ENCODE results near the gene CYP3A5. TPM values are rescaled to one million over a fixed set of nuclear protein-coding genes. Genes with fewer than 3 reads are reported as not detected.
"Not testable (repeated sequence)": the region's sequence is repeated elsewhere in the genome, so short reads cannot be mapped to it uniquely, and the experiment has no call there.

CYP3A5 gene
- total RNA-seq, 2 donors from 2014 or later: 0.38 to 0.42 TPM

- Histone ChIP-seq H3K27ac (ENCODE audit: low read depth, low read length) (no peak overlapping the region), H3K27me3 (ENCODE audit: control insufficient read depth, insufficient read depth, low read length, poor library complexity, severe bottlenecking) (no peaks in the 10 kb centered on the region), H3K4me1 (ENCODE audit: control insufficient read depth, insufficient read depth, low read length) (peaks cover 1% of the 10 kb centered on the region), H3K36me3 (ENCODE audit: control insufficient read depth, insufficient read depth, low read length) (no peaks in the 10 kb centered on the region), H3K4me3 (ENCODE audit: low read length) (no peak overlapping the region), H3K9me3 (ENCODE audit: control insufficient read depth, low read length) (no peaks in the 10 kb centered on the region), H3K9ac (ENCODE audit: extremely low read depth, low read length, poor library complexity, severe bottlenecking) (no peak overlapping the region)
- Mint-ChIP-seq H3K4me3 (no peak overlapping the region), H3K36me3 (ENCODE audit: low read depth) (no peaks in the 10 kb centered on the region), H3K27me3 (ENCODE audit: insufficient read depth) (peaks cover 13% of the 10 kb centered on the region), H3K4me1 (peaks cover 18% of the 10 kb centered on the region), H3K27ac (no peak overlapping the region), H3K9me3 (no peaks in the 10 kb centered on the region)
- 54 to 72% methylated on average over 3 to 5 of the region's 5 CpGs for WGBS, 2 experiments (ENCODE audit: insufficient coverage in 1 of 2, insufficient read length in 1 of 2)
- TF ChIP-seq CTCF (conservative IDR thresholded peaks at IDR 0.05): no peak
- DNase-seq: no peak
Measured at GRCh38 chr7:99699946-99700345, 20.1 kb upstream of the CYP3A5 start.

GRCh38 chr7:99698867-99699730 is 19.3 kb upstream of the CYP3A5 start:
- H3K27ac ChIP-seq (ENCODE audit: low read depth, low read length); DNase-seq; H3K4me1 ChIP-seq (ENCODE audit: control insufficient read depth, insufficient read depth, low read length); H3K9ac ChIP-seq (ENCODE audit: extremely low read depth, low read length, poor library complexity, severe bottlenecking); H3K36me3 ChIP-seq (ENCODE audit: control insufficient read depth, insufficient read depth, low read length); H3K9me3 ChIP-seq (ENCODE audit: control insufficient read depth, low read length); H3K27ac Mint-ChIP-seq; H3K9me3 Mint-ChIP-seq; H3K36me3 Mint-ChIP-seq (ENCODE audit: low read depth); H3K4me3 Mint-ChIP-seq; H3K4me3 ChIP-seq (ENCODE audit: low read length); H3K27me3 ChIP-seq (ENCODE audit: control insufficient read depth, insufficient read depth, low read length, poor library complexity, severe bottlenecking): not testable (repeated sequence)
- Mint-ChIP-seq H3K4me1 (peaks cover 25% of the 10 kb centered on the region), H3K27me3 (ENCODE audit: insufficient read depth) (peaks cover 13% of the 10 kb centered on the region)
- 10 to 47% methylated on average over 2 to 5 of the region's 6 CpGs for WGBS, 2 experiments (ENCODE audit: insufficient coverage in 1 of 2, insufficient read length in 1 of 2)

- TF ChIP-seq CTCF (conservative IDR thresholded peaks at IDR 0.05): no peak
- Mint-ChIP-seq H3K4me1 (peaks cover 38% of the 10 kb centered on the region), H3K36me3 (ENCODE audit: low read depth) (no peaks in the 10 kb centered on the region), H3K9me3 (peaks cover 12% of the 10 kb centered on the region), H3K27me3 (ENCODE audit: insufficient read depth) (no peaks in the 10 kb centered on the region), H3K27ac (no peak overlapping the region), H3K4me3 (no peak overlapping the region)
- WGBS, 2 experiments (ENCODE audit: insufficient coverage in 1 of 2, insufficient read length in 1 of 2): 85 to 100% methylated on average over 1 of the region's 1 CpG
- H3K9me3 ChIP-seq (ENCODE audit: control insufficient read depth, low read length): no peaks in the 10 kb centered on the region
- peaks cover 18% of the 10 kb centered on the region for H3K4me1 ChIP-seq (ENCODE audit: control insufficient read depth, insufficient read depth, low read length)
- H3K27ac ChIP-seq (ENCODE audit: low read depth, low read length): no peak overlapping the region
- H3K4me3 ChIP-seq (ENCODE audit: low read length): no peak overlapping the region
- H3K9ac ChIP-seq (ENCODE audit: extremely low read depth, low read length, poor library complexity, severe bottlenecking): no peak overlapping the region
- H3K27me3 ChIP-seq (ENCODE audit: control insufficient read depth, insufficient read depth, low read length, poor library complexity, severe bottlenecking): no peaks in the 10 kb centered on the region
- no peak for DNase-seq
- H3K36me3 ChIP-seq (ENCODE audit: control insufficient read depth, insufficient read depth, low read length): no peaks in the 10 kb centered on the region
Measured at GRCh38 chr7:99694912-99695304, 15.1 kb upstream of the CYP3A5 start.

Data from endodermal cell (in vitro differentiated cells).